IPS-18c (cell line): Measurements from ENCODE around the gene EPB41L1.

Source experiments
- H3K4me3 ChIP-seq: 2 replicates; pipeline ENCODE4 v1.7.0; 2013; ENCODE audit warnings: low read depth, mild to moderate bottlenecking, low read length, moderate library complexity; ENCODE audit not compliant: insufficient read depth
- H3K9me3 ChIP-seq: one replicate; pipeline ENCODE4 v1.6.1; 2013; ENCODE audit warnings: mild to moderate bottlenecking, low read length, moderate library complexity; ENCODE audit not compliant: control insufficient read depth, insufficient read depth

The EPB41L1 gene

GRCh38 chr20:36255445-36255844 is 100.9 kb downstream of the EPB41L1 start:
- H3K4me3 ChIP-seq, result no peak overlapping the region

GRCh38 chr20:36259177-36260061 is 104.9 kb downstream of the EPB41L1 start:
- Histone ChIP-seq H3K4me3 (no peak overlapping the region), H3K9me3 (peaks cover 4% of the 10 kb centered on the region)

More at GRCh38 chr20:36255445-36255844, 100.9 kb downstream of the EPB41L1 start:
- H3K9me3 ChIP-seq, result peaks cover 4% of the 10 kb centered on the region

- Histone ChIP-seq H3K4me3 (no peak overlapping the region), H3K9me3 (peaks cover 4% of the 10 kb centered on the region)
These were observed 105.8 kb downstream of the EPB41L1 start for GRCh38 chr20:36260316-36260715.

GRCh38 chr20:36261389-36262105 is 107.0 kb downstream of the EPB41L1 start:
- Histone ChIP-seq H3K4me3 (no peak overlapping the region), H3K9me3 (peaks cover 4% of the 10 kb centered on the region)

GRCh38 chr20:36262440-36262839 is 107.9 kb downstream of the EPB41L1 start:
- Histone ChIP-seq H3K4me3 (no peak overlapping the region), H3K9me3 (peaks cover 4% of the 10 kb centered on the region)

- Histone ChIP-seq H3K4me3 (no peak overlapping the region), H3K9me3 (no peaks in the 10 kb centered on the region)
These were observed 110.1 kb downstream of the EPB41L1 start for GRCh38 chr20:36264426-36265246.

GRCh38 chr20:36266189-36266588 is 111.6 kb downstream of the EPB41L1 start:
- Histone ChIP-seq H3K4me3 (no peak overlapping the region), H3K9me3 (no peaks in the 10 kb centered on the region)

GRCh38 chr20:36267605-36268381 is 113.3 kb downstream of the EPB41L1 start:
- H3K4me3 ChIP-seq, result no peak overlapping the region
- no peaks in the 10 kb centered on the region for H3K9me3 ChIP-seq

- Histone ChIP-seq H3K9me3 (no peaks in the 10 kb centered on the region), H3K4me3 (no peak overlapping the region)
These were observed 114.2 kb downstream of the EPB41L1 start for GRCh38 chr20:36268440-36269342.

- no peaks in the 10 kb centered on the region for H3K9me3 ChIP-seq
- no peak overlapping the region for H3K4me3 ChIP-seq
These were observed 115.0 kb downstream of the EPB41L1 start for GRCh38 chr20:36269507-36269906.

GRCh38 chr20:36270744-36271638 is 116.5 kb downstream of the EPB41L1 start:
- no peak overlapping the region for H3K4me3 ChIP-seq
- no peaks in the 10 kb centered on the region for H3K9me3 ChIP-seq

- Histone ChIP-seq H3K4me3 (no peak overlapping the region), H3K9me3 (no peaks in the 10 kb centered on the region)
These were observed 117.4 kb downstream of the EPB41L1 start for GRCh38 chr20:36271639-36272546.

- Histone ChIP-seq H3K9me3 (no peaks in the 10 kb centered on the region), H3K4me3 (no peak overlapping the region)
These were observed 118.1 kb downstream of the EPB41L1 start for GRCh38 chr20:36272547-36273220.
